Measurements from ENCODE around the gene SEC14L1.

SEC14L1 gene

GRCh38 chr17:77163511-77164280 lies 22.9 kb downstream of the SEC14L1 start:
- no peak for DNase-seq (ENCODE audit: low read depth)

- no peak for DNase-seq (ENCODE audit: low read depth)
Observed at GRCh38 chr17:77164483-77165091, 23.8 kb downstream of the SEC14L1 start.

- no peak for DNase-seq (ENCODE audit: low read depth)
Observed at GRCh38 chr17:77165577-77165976, 24.8 kb downstream of the SEC14L1 start.

- DNase-seq (ENCODE audit: low read depth), result no peak
Observed at GRCh38 chr17:77167472-77168306, 26.9 kb downstream of the SEC14L1 start.

- no peak for DNase-seq (ENCODE audit: low read depth)
Observed at GRCh38 chr17:77173104-77173503, 32.3 kb downstream of the SEC14L1 start.

GRCh38 chr17:77174928-77175661 lies 34.3 kb downstream of the SEC14L1 start:
- DNase-seq (ENCODE audit: low read depth), result no peak

GRCh38 chr17:77177002-77177741 lies 36.4 kb downstream of the SEC14L1 start:
- DNase-seq (ENCODE audit: low read depth), result no peak

GRCh38 chr17:77178050-77178449 lies 37.3 kb downstream of the SEC14L1 start:
- DNase-seq (ENCODE audit: low read depth), result no peak

GRCh38 chr17:77178563-77178962 lies 37.8 kb downstream of the SEC14L1 start:
- no peak for DNase-seq (ENCODE audit: low read depth)

GRCh38 chr17:77180503-77181357 lies 40.0 kb downstream of the SEC14L1 start:
- no peak for DNase-seq (ENCODE audit: low read depth)

GRCh38 chr17:77182205-77183172 lies 41.7 kb downstream of the SEC14L1 start:
- no peak for DNase-seq (ENCODE audit: low read depth)

GRCh38 chr17:77184474-77184873 lies 43.7 kb downstream of the SEC14L1 start:
- DNase-seq (ENCODE audit: low read depth), result no peak

GRCh38 chr17:77185137-77185536 lies 44.4 kb downstream of the SEC14L1 start:
- DNase-seq (ENCODE audit: low read depth), result no peak

GRCh38 chr17:77186141-77186604 lies 45.4 kb downstream of the SEC14L1 start:
- no peak for DNase-seq (ENCODE audit: low read depth)

GRCh38 chr17:77188084-77189066 lies 47.6 kb downstream of the SEC14L1 start:
- no peak for DNase-seq (ENCODE audit: low read depth)

GRCh38 chr17:77189148-77189547 lies 48.4 kb downstream of the SEC14L1 start:
- no peak for DNase-seq (ENCODE audit: low read depth)

- no peak for DNase-seq (ENCODE audit: low read depth)
Observed at GRCh38 chr17:77190576-77190975, 49.8 kb downstream of the SEC14L1 start.

GRCh38 chr17:77191244-77191643 lies 50.5 kb downstream of the SEC14L1 start:
- no peak for DNase-seq (ENCODE audit: low read depth)

All from stimulated activated CD8-positive, alpha-beta memory T cell treated with anti-CD3 and anti-CD28 coated beads, Interleukin-15, amount 100 ng/mL, for 24 hours (primary cell).